Posterior vena cava (tissue), 2 donors: ENCODE measurements around the gene HOOK1. TPM values are rescaled to one million over a fixed set of nuclear protein-coding genes. Genes with fewer than 3 reads are reported as not detected.
"Not testable (repeated sequence)": the region's sequence is repeated elsewhere in the genome, so short reads cannot be mapped to it uniquely, and the experiment has no call there.

ENCODE experiments used
- DNase-seq: peaks from one replicate; pipeline ENCODE4 v3.0.0-alpha.2; 2020; ENCODE audit warnings: low spot score
- intact Hi-C, 2 donors: fragments of 100-400 bp; cut with DNase I; formaldehyde crosslinking; loops; one replicate each; pipeline versions ENCODE4 v1.14.1 to v1.14.2; 2022 to 2023
- total RNA-seq, 2 donors: library from RNA; stranded (reverse); fragmentation: NEBNext Ultra II Directional; extraction: Animal tissue kit (Norgen Biotek cat#: 25700); gene quantifications; one replicate each; pipeline ENCODE4 v1.2.1, GENCODE V29; 2021
- donor health status: DM: yes; HTN: yes; CAD: no.
- donor health status: DM: yes; HTN: yes; CAD: no.

The HOOK1 gene
- total RNA-seq, 2 donors from 2014 or later = 0.14 to 0.62 TPM

- intact Hi-C loops = no loop called here
- DNase-seq = no peak
These were observed 1.6 kb downstream of the HOOK1 start for GRCh38 chr1:59816318-59816878.

DNA sequence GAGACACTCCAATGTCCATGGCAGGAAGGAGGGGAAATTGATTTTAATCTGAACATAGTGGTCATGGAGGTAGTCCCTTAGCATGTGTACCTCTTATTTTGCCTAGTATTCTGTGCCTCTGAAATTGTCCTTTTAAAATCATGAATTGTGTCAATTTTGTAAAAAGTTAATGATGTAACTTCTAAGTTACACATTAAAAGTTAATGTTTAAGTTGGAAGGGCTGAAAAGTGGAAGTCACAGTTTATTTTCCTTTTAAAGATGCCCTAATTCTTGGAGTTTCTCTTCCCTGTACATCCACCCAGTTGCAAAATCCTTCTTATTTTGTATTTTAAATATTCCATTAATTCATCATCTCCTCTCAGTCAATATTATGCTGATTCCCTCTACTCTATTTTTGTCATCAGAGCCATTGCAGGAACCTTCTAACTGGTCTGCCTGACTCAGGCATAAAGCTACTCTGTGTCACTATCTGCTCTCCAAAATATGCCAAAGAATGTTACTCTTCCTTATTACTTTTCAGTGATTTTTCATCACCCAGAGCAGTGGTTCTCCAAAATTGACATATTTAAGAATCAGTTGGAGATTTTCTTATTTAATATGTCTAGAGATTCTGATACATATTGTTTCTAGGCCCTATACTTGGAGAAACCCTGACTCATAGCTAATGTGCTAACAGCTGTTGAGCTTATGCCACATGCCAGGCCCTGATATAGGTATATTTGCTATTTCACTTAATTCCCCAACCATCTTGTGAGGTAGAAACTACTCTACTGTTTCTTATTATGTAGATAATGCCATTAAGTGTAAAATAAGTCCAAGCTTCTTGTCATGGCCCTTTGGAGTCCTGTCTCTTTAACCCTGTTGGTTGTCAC, 5.1 kb downstream of the HOOK1 start:
- intact Hi-C loops = no loop called here
- DNase-seq = no peak

DNA sequence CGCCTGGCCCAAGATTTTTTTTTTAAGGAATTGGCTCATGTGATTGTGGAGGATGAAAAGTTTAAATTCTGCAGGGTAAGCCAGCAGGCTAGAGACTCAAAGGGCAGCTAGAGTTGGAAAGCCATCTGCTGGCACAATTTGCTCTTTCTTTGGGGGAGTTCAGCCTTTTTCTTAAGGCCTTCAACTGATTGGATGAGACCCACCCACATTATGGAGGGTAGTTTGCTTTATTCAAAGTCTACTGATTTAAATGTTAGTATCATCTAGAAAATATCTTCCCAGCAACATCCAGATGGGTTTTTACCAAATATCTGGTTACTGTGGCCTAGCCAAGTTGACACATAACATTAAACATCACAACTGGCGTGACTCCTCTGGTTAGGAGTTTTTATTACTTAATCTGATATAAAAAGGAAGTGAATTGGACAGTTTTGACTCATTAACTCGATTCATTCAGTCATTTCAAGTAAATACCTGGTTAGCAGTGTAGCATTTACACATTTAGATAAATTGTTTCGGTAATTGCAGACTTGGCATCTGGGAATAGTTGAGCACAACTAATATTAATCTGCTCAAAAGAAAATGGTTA, 12.4 kb downstream of the HOOK1 start:
- intact Hi-C loops = no loop called here
- DNase-seq = no peak

- intact Hi-C loops = no loop called here
- no peak for DNase-seq
These were observed 13.4 kb downstream of the HOOK1 start for GRCh38 chr1:59828160-59828559.

- no peak for DNase-seq
- intact Hi-C loops = no loop called here
These were observed 16.8 kb downstream of the HOOK1 start for GRCh38 chr1:59831529-59831928.

DNA sequence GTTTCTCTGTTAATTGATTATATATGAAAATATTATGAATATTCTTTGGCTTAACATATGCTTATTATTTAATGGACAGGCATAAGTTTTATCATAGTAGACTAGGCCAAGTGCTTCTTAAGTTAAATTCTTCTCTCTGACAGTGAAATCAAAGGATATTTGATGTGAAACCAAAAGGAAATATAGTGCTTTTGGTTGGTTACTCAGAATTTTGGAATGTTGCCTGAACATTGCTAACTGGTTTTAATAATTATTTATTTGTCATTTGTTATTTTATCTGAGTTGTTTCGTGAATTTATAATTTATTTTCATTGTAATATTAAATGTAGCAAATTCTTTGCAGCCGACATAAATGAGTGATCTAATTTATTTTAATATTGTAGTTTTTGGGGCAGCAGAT, 18.3 kb downstream of the HOOK1 start:
- intact Hi-C loops = no loop called here

GRCh38 chr1:59833991-59834390, 19.2 kb downstream of the HOOK1 start:
- DNase-seq = no peak
- intact Hi-C loops = no loop called here

More for the DNA sequence above, 18.3 kb downstream of the HOOK1 start:
- DNase-seq = no peak

DNA sequence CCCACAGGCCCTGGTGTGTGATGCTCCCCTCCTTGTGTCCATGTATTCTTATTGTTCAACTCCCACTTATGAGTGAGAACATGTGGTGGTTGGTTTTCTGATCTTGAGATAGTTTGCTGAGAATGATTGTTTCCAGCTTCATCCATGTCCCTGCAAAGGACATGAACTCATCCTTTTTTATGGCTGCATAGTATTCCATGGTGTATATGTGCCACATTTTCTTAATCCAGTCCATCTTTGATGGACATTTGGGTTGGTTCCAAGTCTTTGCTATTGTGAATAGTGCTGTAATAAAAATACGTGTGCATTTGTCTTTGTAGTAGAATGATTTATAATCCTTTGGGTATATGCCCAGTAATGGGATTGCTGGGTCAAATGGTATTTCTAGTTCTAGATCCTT, 23.1 kb downstream of the HOOK1 start:
- intact Hi-C loops, DNase-seq: not testable (repeated sequence)

DNA sequence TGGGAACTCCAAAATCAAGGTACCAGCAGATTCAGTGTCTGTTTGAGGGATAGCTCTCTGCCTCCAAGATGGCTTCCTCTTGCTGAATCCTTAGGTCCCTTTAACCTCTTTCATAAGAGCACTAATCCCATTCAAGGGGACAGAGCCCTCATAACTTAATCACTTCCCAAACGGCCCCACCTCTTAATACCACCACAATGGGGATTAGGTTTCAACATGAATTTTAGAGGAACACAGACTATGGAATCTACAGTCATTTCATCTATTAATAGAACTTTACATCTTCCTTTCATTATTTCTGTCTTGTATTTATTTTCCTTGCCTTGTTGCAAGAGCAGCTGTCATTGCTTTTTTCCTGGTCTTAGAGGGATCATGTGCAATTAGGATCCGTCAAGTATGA, 30.3 kb downstream of the HOOK1 start:
- no peak for DNase-seq
- intact Hi-C loops = no loop called here

DNA sequence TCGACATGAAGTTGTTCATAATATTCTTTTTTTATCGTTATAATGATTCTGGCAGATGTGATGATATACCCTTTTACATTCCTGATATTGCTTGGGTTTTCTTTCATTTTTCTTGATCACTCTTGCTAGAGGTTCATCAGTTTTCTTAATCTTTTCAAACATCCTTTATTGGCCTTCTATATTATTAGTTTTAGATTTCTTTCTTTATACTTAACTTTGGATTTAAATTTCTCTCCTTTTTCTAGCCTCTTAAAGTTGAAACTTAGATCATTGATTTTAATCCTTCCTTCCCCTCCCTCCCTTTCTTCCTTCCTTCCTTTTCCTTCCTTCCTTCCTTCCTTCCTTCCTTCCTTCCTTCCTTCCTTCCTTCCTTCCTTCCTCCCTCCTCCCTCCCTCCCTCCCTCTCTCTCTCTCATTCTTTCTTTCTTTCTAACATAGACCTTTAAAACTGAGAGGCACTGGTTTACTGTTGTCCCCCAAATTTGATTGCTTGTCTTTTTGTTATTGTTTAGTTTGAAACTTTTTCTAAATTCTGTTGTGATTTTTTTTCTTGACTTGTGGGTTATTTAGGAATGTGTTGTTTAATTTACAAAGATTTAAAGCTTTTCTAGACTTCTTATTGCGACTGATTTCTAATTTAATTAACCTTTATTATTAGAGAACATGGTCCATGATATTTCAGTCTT, 31.6 kb downstream of the HOOK1 start:
- DNase-seq = no peak
- intact Hi-C loops = no loop called here

GRCh38 chr1:59846895-59847282, 32.1 kb downstream of the HOOK1 start:
- DNase-seq = no peak
- intact Hi-C loops = no loop called here

GRCh38 chr1:59852117-59852516, 37.4 kb downstream of the HOOK1 start:
- intact Hi-C loops = no loop called here
- DNase-seq = no peak

- DNase-seq, intact Hi-C loops: not testable (repeated sequence)
These were observed 40.5 kb downstream of the HOOK1 start for GRCh38 chr1:59855297-59855696.

- no peak for DNase-seq
- intact Hi-C loops = no loop called here
These were observed 42.1 kb downstream of the HOOK1 start for GRCh38 chr1:59856725-59857338.

- intact Hi-C loops = no loop called here
- no peak for DNase-seq
These were observed 43.1 kb downstream of the HOOK1 start for GRCh38 chr1:59857679-59858354.

DNA sequence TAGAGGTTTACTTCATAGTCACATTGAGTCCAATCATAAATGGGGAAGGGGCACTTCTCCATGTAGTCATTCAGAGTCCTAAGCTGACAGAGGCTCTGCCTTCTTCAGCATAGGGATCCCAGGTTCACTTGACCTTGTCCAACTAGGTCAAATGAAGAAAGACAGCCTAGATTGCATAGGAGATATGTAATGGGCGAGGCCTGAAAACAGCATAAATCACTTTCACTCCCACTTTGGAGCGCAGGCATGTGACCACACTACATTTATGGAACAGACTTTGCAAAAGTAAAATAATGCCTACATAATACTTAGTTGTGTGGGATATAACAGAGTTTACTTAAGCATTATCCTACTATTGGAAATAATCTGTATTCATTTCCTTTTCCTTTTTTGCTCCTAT, 51.7 kb downstream of the HOOK1 start:
- no peak for DNase-seq
- intact Hi-C loops = no loop called here

DNA sequence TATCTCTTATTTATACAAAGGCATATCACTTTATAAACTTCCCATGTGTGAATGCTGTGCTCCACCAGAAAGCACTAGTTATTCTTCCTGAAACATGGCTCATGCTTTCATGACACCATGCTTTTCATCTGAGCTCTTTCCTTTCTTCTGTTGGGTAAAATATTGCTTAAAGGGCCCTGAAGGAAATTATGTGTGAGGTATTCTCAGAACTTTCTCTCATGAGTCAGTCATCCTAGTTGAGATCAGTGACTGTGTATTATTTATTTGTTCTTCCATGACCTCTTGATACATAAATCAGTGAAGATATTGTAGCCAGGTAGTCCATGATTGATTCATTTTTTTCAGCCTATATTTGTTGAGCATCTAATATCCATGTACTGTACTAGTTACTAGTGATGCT, 57.0 kb downstream of the HOOK1 start:
- intact Hi-C loops = no loop called here
- no peak for DNase-seq

DNA sequence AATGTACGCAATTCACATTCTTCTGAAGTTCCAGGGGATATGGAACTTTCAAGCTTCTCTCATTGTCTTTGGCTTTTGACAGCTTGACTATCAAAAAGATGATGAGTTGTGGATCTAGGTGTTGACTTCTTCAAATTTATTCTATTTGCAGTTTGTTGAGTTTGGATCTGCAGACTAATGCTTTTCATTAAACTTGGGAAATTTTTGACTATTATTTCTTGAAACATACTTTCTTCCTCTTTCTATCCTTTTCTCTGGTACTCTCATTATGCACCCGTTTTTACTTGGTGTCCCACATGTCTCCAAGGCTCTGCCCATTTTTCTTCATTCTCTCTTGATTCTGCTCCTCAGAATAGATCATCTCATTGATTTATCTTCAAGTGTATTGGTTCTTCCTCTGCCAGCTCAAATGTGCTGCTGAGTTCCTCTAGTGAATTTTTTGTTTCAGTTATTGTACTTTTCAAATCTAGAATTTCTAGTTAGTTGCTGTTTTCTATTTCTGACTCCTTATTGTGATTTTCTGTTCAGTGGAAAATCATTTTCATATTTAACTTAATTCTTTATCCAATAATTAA, 62.4 kb downstream of the HOOK1 start:
- no peak for DNase-seq
- intact Hi-C loops = no loop called here

DNA sequence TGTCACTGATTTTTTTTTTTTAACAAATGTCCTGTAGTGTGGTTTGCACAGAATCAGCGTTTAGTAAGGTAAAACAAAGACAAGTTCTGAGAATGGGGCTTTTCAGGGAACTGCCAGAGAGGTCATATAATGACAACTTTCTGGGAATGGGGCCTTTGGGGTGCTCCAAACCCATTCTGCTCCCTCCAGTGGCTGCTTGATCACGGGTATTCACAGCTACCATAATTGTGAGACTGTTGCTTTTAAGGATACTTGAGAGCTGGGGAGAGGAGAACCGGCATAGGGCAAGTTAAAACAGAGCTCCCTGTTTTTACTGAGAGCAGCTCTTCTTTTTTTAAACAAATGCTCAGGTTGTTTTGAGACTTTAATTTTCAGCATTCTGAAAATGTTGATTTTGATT, 63.6 kb downstream of the HOOK1 start:
- no peak for DNase-seq
- intact Hi-C loops = no loop called here
